HL-60 (cell line): ENCODE data around the gene KBTBD3.
"Not testable (repeated sequence)": the region's sequence is repeated elsewhere in the genome, so short reads cannot be mapped to it uniquely, and the experiment has no call there.

Source experiments
- DNase-seq, 2 experiments: peaks; one replicate each; pipeline ENCODE4 v3.0.0-alpha.2; 2010 to 2020; ENCODE audit warnings: low read depth in 1 of 2, low spot score in 1 of 2
- H3K27ac ChIP-seq: fragments of 250-450 bp; sonication (Bioruptor Pico); replicated peaks from 2 replicates; pipeline ENCODE4 v1.5.1; 2020; ENCODE audit warnings: mild to moderate bottlenecking, moderate library complexity
- H3K27me3 ChIP-seq: fragments of 250-450 bp; sonication (Bioruptor Pico); 2 replicates; pipeline ENCODE4 v1.5.1; 2021; ENCODE audit warnings: mild to moderate bottlenecking, moderate library complexity; ENCODE audit not compliant: insufficient read depth, poor library complexity, severe bottlenecking
- H3K4me3 ChIP-seq: replicated peaks from 2 replicates; pipeline ENCODE4 v1.5.1; 2011; ENCODE audit warnings: mild to moderate bottlenecking, control low read depth, low read length; ENCODE audit not compliant: insufficient read depth
- GABPA ChIP-seq: IDR thresholded peaks from 2 replicates; pipeline ENCODE4 v1.6.1; 2012; ENCODE audit warnings: low read depth
- POLR2AphosphoS5 ChIP-seq: IDR thresholded peaks from 2 replicates; pipeline ENCODE4 v1.6.1; 2012; ENCODE audit warnings: low read depth
- SPI1 ChIP-seq: IDR thresholded peaks from 2 replicates; pipeline ENCODE4 v1.6.1; 2012; ENCODE audit warnings: low read depth, mild to moderate bottlenecking, borderline replicate concordance
- TF ChIP-seq, protein P1 (sequence below): IDR thresholded peaks from one replicate; pipeline ENCODE4 v1.5.1; 2011; ENCODE audit warnings: low read length, control low read depth, inconsistent platforms; ENCODE audit not compliant: insufficient read depth
- TF ChIP-seq, protein P2 (sequence below): IDR thresholded peaks from 2 replicates; pipeline ENCODE4 v1.6.1; 2012; ENCODE audit warnings: low read depth; ENCODE audit not compliant: insufficient replicate concordance

KBTBD3 gene

DNA sequence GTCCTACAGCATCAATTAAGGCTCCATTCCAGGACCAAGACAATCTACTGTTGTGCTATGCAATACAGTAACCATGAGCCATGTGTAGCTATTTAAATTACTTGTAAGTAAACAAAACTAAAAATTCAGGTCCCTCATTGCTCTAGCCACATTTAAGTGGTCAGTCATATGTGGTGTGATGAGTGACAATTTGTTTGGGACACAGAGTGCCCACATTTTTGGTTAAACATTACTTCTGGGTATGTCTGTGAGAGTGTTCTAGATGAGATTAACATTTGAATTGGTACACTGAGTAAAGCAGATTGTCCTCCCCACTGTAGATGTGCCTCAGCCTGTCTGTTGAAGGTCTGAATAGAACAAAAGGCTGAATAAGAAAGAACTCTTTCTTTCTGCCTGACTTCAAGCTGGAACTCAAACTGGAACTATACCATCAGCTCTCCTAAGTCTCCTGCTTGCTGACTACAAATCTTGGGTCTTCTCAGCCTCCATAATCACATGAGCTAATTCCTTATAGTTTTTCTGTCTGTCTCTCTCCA, 15.8 kb downstream of the KBTBD3 start:
- no peak for DNase-seq
- TF ChIP-seq, protein P1, sequence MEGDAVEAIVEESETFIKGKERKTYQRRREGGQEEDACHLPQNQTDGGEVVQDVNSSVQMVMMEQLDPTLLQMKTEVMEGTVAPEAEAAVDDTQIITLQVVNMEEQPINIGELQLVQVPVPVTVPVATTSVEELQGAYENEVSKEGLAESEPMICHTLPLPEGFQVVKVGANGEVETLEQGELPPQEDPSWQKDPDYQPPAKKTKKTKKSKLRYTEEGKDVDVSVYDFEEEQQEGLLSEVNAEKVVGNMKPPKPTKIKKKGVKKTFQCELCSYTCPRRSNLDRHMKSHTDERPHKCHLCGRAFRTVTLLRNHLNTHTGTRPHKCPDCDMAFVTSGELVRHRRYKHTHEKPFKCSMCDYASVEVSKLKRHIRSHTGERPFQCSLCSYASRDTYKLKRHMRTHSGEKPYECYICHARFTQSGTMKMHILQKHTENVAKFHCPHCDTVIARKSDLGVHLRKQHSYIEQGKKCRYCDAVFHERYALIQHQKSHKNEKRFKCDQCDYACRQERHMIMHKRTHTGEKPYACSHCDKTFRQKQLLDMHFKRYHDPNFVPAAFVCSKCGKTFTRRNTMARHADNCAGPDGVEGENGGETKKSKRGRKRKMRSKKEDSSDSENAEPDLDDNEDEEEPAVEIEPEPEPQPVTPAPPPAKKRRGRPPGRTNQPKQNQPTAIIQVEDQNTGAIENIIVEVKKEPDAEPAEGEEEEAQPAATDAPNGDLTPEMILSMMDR = no peak
- TF ChIP-seq POLR2AphosphoS5 (no peak), SPI1 (no peak), GABPA (no peak)
- no peak overlapping the region for H3K27ac ChIP-seq
- H3K4me3 ChIP-seq = no peak overlapping the region
- H3K27me3 ChIP-seq = no peaks in the 10 kb centered on the region

DNA sequence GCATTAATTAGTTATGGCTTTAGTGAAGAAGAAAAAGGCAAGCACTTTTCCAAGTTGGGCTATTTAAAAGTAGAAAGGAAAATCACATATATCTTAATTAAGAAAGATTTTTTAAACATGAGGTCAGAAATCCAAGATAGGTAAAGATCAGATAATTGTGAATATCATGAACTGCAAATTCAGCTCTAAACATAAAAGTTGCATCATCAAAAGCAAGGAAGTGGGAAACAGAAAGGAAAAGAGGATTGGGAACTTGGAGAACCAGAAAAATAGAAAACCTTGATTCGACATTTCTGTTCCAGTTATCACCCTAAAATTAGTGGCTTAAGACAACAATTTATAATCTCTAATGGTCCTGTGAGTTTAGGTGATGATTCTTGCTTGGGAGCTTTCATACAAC, 17.5 kb downstream of the KBTBD3 start:
- no peak for TF ChIP-seq POLR2AphosphoS5
- TF ChIP-seq, protein P2, sequence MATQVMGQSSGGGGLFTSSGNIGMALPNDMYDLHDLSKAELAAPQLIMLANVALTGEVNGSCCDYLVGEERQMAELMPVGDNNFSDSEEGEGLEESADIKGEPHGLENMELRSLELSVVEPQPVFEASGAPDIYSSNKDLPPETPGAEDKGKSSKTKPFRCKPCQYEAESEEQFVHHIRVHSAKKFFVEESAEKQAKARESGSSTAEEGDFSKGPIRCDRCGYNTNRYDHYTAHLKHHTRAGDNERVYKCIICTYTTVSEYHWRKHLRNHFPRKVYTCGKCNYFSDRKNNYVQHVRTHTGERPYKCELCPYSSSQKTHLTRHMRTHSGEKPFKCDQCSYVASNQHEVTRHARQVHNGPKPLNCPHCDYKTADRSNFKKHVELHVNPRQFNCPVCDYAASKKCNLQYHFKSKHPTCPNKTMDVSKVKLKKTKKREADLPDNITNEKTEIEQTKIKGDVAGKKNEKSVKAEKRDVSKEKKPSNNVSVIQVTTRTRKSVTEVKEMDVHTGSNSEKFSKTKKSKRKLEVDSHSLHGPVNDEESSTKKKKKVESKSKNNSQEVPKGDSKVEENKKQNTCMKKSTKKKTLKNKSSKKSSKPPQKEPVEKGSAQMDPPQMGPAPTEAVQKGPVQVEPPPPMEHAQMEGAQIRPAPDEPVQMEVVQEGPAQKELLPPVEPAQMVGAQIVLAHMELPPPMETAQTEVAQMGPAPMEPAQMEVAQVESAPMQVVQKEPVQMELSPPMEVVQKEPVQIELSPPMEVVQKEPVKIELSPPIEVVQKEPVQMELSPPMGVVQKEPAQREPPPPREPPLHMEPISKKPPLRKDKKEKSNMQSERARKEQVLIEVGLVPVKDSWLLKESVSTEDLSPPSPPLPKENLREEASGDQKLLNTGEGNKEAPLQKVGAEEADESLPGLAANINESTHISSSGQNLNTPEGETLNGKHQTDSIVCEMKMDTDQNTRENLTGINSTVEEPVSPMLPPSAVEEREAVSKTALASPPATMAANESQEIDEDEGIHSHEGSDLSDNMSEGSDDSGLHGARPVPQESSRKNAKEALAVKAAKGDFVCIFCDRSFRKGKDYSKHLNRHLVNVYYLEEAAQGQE = no peak
- no peak for TF ChIP-seq GABPA
- TF ChIP-seq SPI1 = no peak
- TF ChIP-seq, protein P1 = no peak
- no peaks in the 10 kb centered on the region for H3K27me3 ChIP-seq
- H3K4me3 ChIP-seq = no peak overlapping the region
- DNase-seq = no peak
- no peak overlapping the region for H3K27ac ChIP-seq

DNA sequence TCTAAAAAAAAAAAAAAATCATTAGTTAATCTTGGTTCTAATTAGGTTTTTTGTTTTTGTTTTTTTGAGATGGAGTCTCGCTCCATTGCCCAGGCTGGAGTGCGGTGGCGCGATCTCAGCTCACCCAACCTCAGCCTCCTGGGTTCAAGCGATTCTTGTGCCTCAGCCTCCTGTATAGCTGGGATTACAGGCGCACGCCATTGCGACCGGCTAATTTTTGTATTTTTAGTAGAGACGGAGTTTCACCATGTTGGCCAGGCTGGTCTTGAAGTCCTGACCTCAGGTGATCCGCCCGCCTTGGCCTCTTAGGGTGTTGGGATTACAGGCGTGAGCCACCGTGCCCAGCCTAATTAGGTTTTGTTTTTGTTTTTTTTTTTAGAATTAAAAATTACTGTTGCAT, 18.8 kb downstream of the KBTBD3 start:
- H3K4me3 ChIP-seq, H3K27ac ChIP-seq, H3K27me3 ChIP-seq, DNase-seq: not testable (repeated sequence)

DNA sequence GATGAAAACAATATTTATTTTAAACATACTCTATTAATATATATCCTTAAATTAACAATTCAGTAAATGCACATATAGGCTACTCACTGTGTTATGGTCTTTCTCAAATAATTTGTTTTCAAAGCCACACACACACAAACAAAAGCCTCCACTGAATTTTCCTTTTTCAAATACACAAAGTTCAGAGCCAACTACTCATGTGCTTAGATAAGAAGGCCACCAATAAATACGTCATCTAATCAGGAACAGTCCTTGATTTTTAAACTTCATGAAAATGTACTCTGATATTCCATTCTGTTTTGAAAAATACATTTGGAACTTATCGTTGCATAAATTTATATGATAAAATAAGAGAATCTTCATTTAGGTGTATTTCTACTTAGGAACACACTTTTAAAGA, 26.0 kb downstream of the KBTBD3 start:
- no peak for TF ChIP-seq GABPA
- TF ChIP-seq SPI1 = no peak
- TF ChIP-seq, protein P2 = no peak
- no peak for TF ChIP-seq POLR2AphosphoS5
- TF ChIP-seq, protein P1 = no peak

More for the DNA sequence above, 26.0 kb downstream of the KBTBD3 start:
- DNase-seq = no peak
- H3K27ac ChIP-seq = no peak overlapping the region
- H3K27me3 ChIP-seq = no peaks in the 10 kb centered on the region
- no peak overlapping the region for H3K4me3 ChIP-seq
